Suprapubic skin (tissue), 4 donors: ENCODE data around the gene IGF1.

Experiments
- EP300 ChIP-seq: sonication (generic); formaldehyde crosslinking; IDR thresholded peaks from one replicate; pipeline ENCODE4 v1.6.1; 2017; ENCODE audit warnings: antibody characterized with exemption
- POLR2A ChIP-seq, 2 donors: fragments of 450-650 bp; IDR thresholded peaks; one replicate each; pipeline ENCODE4 v1.6.1; 2017; ENCODE audit warnings: antibody characterized with exemption in 2 of 2, mild to moderate bottlenecking in 2 of 2, moderate library complexity in 2 of 2
- POLR2AphosphoS5 ChIP-seq, 3 donors: sonication (generic); formaldehyde crosslinking; IDR thresholded peaks; one replicate each; pipeline ENCODE4 v1.6.1; 2017; ENCODE audit warnings: antibody characterized with exemption in 3 of 3
- TF ChIP-seq, protein P1 (sequence below), 2 donors: fragments of 200-600 bp in 1 of 2; fragments of 450-650 bp in 1 of 2; sonication (generic) in 1 of 2; IDR thresholded peaks; one replicate each; pipeline ENCODE4 v1.5.1; 2016 to 2019; ENCODE audit warnings: antibody characterized with exemption in 2 of 2, mild to moderate bottlenecking in 1 of 2, moderate library complexity in 1 of 2

DNA sequence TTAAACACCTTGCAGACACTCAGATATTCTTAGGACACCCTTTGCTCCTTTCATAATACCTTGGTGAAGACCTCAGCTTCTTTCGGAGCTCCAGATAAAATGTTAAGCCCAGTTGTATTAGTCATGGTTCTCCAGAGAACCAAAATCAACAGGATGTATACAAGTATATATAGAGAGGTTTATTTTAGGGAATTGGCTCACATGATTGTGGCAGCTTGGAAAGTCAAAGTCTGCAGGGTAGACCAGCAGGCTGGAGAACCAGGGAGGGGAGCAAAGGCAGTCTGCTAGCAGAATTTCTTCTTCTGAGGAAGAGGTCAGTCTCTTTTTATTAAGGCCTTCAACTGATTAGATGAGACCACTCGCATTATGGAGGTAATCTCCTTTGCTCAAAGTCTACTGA is 6.9 kb upstream of the IGF1 start:
- TF ChIP-seq EP300, result no peak
- no peak for TF ChIP-seq POLR2A (IDR thresholded peaks at IDR 0.05)
- TF ChIP-seq, protein P1, sequence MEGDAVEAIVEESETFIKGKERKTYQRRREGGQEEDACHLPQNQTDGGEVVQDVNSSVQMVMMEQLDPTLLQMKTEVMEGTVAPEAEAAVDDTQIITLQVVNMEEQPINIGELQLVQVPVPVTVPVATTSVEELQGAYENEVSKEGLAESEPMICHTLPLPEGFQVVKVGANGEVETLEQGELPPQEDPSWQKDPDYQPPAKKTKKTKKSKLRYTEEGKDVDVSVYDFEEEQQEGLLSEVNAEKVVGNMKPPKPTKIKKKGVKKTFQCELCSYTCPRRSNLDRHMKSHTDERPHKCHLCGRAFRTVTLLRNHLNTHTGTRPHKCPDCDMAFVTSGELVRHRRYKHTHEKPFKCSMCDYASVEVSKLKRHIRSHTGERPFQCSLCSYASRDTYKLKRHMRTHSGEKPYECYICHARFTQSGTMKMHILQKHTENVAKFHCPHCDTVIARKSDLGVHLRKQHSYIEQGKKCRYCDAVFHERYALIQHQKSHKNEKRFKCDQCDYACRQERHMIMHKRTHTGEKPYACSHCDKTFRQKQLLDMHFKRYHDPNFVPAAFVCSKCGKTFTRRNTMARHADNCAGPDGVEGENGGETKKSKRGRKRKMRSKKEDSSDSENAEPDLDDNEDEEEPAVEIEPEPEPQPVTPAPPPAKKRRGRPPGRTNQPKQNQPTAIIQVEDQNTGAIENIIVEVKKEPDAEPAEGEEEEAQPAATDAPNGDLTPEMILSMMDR (IDR thresholded peaks at IDR 0.05), result no peak
- TF ChIP-seq POLR2AphosphoS5 (IDR thresholded peaks at IDR 0.05), result no peak
